A549 (cell line): ENCODE results near the gene POC1A.

Experiments used
- CBX8 ChIP-seq: fragments of 200-600 bp; sonication (generic); IDR thresholded peaks from 2 replicates; pipeline ENCODE4 v1.6.1; 2016
- EP300 ChIP-seq, 2 experiments: fragments of >200 bp; sonication (Bioruptor Twin); formaldehyde crosslinking; IDR thresholded peaks; 2 replicates in 1 of 2; 3 replicates in 1 of 2; pipeline ENCODE4 v1.6.1; 2016 to 2017
- HMGXB4 ChIP-seq: fragments of 250-450 bp; sonication (Bioruptor Pico); IDR thresholded peaks from 2 replicates; pipeline ENCODE4 v1.5.0; 2021; ENCODE audit warnings: mild to moderate bottlenecking, moderate library complexity, borderline replicate concordance
- KDM1A ChIP-seq: fragments of 200-600 bp; sonication (generic); IDR thresholded peaks from 2 replicates; pipeline ENCODE4 v1.6.1; 2016; ENCODE audit warnings: low read depth, mild to moderate bottlenecking
- POLR2A ChIP-seq: IDR thresholded peaks from 2 replicates; pipeline ENCODE4 v1.6.1; 2012; ENCODE audit warnings: mild to moderate bottlenecking, low read length
- RCOR1 ChIP-seq: fragments of 150-350 bp; IDR thresholded peaks from 2 replicates; pipeline ENCODE4 v1.6.1; 2014; ENCODE audit warnings: antibody characterized with exemption, low read length, low read depth
- RFX5 ChIP-seq: fragments of 450-650 bp; IDR thresholded peaks from 2 replicates; pipeline ENCODE4 v1.7.1; 2014; ENCODE audit warnings: antibody characterized with exemption, mild to moderate bottlenecking, moderate library complexity
- USF2 ChIP-seq: fragments of 450-650 bp; IDR thresholded peaks from 2 replicates; pipeline ENCODE4 v1.6.1; 2014; ENCODE audit warnings: antibody characterized with exemption
- TF ChIP-seq, protein P1 (sequence below): IDR thresholded peaks from 2 replicates; pipeline ENCODE4 v1.6.1; 2012
- TF ChIP-seq, protein P2 (sequence below): fragments of >200 bp; sonication (Bioruptor Twin); formaldehyde crosslinking; IDR thresholded peaks from 3 replicates; pipeline ENCODE4 v1.5.1; 2016

DNA sequence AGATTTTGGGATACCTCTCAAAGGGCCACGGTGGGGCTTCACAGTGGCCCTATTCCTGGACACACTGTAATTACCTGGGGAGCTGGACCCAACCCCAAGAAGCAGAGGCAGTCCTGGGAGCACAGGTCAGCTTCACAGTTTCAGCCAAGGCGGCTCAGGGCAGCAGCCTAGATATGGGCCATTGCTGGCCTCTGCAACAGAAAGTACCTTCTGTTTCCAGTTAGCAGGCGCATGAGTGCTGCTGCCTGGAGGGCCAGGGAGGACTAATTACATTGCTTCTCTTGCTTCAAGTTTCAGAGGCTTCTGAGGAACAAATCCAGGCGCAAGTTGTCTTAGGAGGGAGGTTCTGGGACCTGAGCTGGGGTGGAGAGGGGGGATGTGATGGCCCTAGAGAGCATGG, 84.4 kb downstream of the POC1A start:
- TF ChIP-seq, protein P1, sequence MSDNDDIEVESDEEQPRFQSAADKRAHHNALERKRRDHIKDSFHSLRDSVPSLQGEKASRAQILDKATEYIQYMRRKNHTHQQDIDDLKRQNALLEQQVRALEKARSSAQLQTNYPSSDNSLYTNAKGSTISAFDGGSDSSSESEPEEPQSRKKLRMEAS = no peak
- TF ChIP-seq, protein P2, sequence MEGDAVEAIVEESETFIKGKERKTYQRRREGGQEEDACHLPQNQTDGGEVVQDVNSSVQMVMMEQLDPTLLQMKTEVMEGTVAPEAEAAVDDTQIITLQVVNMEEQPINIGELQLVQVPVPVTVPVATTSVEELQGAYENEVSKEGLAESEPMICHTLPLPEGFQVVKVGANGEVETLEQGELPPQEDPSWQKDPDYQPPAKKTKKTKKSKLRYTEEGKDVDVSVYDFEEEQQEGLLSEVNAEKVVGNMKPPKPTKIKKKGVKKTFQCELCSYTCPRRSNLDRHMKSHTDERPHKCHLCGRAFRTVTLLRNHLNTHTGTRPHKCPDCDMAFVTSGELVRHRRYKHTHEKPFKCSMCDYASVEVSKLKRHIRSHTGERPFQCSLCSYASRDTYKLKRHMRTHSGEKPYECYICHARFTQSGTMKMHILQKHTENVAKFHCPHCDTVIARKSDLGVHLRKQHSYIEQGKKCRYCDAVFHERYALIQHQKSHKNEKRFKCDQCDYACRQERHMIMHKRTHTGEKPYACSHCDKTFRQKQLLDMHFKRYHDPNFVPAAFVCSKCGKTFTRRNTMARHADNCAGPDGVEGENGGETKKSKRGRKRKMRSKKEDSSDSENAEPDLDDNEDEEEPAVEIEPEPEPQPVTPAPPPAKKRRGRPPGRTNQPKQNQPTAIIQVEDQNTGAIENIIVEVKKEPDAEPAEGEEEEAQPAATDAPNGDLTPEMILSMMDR = no peak
- TF ChIP-seq HMGXB4 (CRISPR knock-in tag) (no peak), EP300 (IDR thresholded peaks at IDR 0.05) (no peak), KDM1A (no peak), CBX8 (no peak), RFX5 (no peak), USF2 (no peak), POLR2A (no peak), RCOR1 (no peak)
